DND-41 (cell line): Measurements from ENCODE around the gene FCER1G.

ENCODE experiments used
- ATAC-seq: fragments of 200-7000 bp; cut with Tn5 transposase; 3 replicates; pipeline ENCODE4 v1.9.1; 2021; ENCODE audit warnings: low read depth; ENCODE audit not compliant: insufficient read depth
- DNase-seq: peaks from one replicate; pipeline ENCODE4 v3.0.0-alpha.2; 2020
- H2AFZ ChIP-seq: 2 replicates; pipeline ENCODE4 v1.6.0; 2012; ENCODE audit warnings: low read depth, low read length
- H3K27ac ChIP-seq: 2 replicates; pipeline ENCODE4 v1.5.1; 2012; ENCODE audit warnings: low read length, inconsistent platforms
- H3K27me3 ChIP-seq: fragments of 200-600 bp; sonication (generic); 2 replicates; pipeline ENCODE4 v1.6.0; 2012; ENCODE audit warnings: low read length, mild to moderate bottlenecking, inconsistent platforms; ENCODE audit not compliant: insufficient read depth, poor library complexity
- H3K36me3 ChIP-seq: 2 replicates; pipeline ENCODE4 v1.5.1; 2012; ENCODE audit warnings: low read length, inconsistent platforms; ENCODE audit not compliant: insufficient read depth
- H3K4me1 ChIP-seq: 2 replicates; pipeline ENCODE4 v1.5.1; 2012; ENCODE audit warnings: mild to moderate bottlenecking, low read length; ENCODE audit not compliant: insufficient read depth
- H3K4me2 ChIP-seq: 2 replicates; pipeline ENCODE4 v1.6.0; 2012; ENCODE audit warnings: mild to moderate bottlenecking, moderate library complexity, low read length, inconsistent platforms; ENCODE audit not compliant: insufficient read depth
- H3K4me3 ChIP-seq, 2 experiments: fragments of 200-600 bp in 1 of 2; shearing (Covaris generic) in 1 of 2; 2 replicates each; pipeline ENCODE4 v1.5.1; 2012 to 2016; ENCODE audit warnings: inconsistent platforms in 2 of 2, low read length in 2 of 2, mild to moderate bottlenecking in 2 of 2, low read depth in 1 of 2, moderate library complexity in 1 of 2
- H3K79me2 ChIP-seq: 2 replicates; pipeline ENCODE4 v1.6.0; 2012; ENCODE audit warnings: low read length, inconsistent platforms; ENCODE audit not compliant: insufficient read depth
- H3K9ac ChIP-seq: 2 replicates; pipeline ENCODE4 v1.6.0; 2012; ENCODE audit warnings: low read depth, mild to moderate bottlenecking, inconsistent platforms, low read length, moderate library complexity
- H3K9me3 ChIP-seq: 2 replicates; pipeline ENCODE4 v1.5.1; 2012; ENCODE audit warnings: low read length, moderate library complexity, mild to moderate bottlenecking, inconsistent platforms; ENCODE audit not compliant: insufficient read depth, severe bottlenecking
- H4K20me1 ChIP-seq: 2 replicates; pipeline ENCODE4 v1.6.0; 2012; ENCODE audit warnings: low read length; ENCODE audit not compliant: insufficient read depth
- CTCF ChIP-seq: IDR thresholded peaks from 2 replicates; pipeline ENCODE4 v1.5.1; 2012; ENCODE audit warnings: borderline replicate concordance, low read length, moderate library complexity, mild to moderate bottlenecking; ENCODE audit not compliant: poor library complexity, severe bottlenecking; ENCODE audit errors: extremely low read depth
- EZH2 ChIP-seq: IDR thresholded peaks from 3 replicates; pipeline ENCODE4 v1.6.1; 2012; ENCODE audit warnings: borderline replicate concordance, low read depth, mild to moderate bottlenecking, moderate library complexity, low read length, inconsistent platforms; ENCODE audit not compliant: severe bottlenecking

Gene FCER1G

GRCh38 chr1:161192476-161193465 is 22.3 kb upstream of the FCER1G start:
- H3K27ac ChIP-seq = no peak overlapping the region
- ATAC-seq (peak; percentile 96), DNase-seq (peak; percentile 76)
- no peak overlapping the region for H3K4me2 ChIP-seq
- H3K27me3 ChIP-seq = no peaks in the 10 kb centered on the region
- H4K20me1 ChIP-seq = no peaks in the 10 kb centered on the region
- no peak overlapping the region for H3K9ac ChIP-seq
- H3K4me3 ChIP-seq = no peak overlapping the region
- no peaks in the 10 kb centered on the region for H3K36me3 ChIP-seq
- no peaks in the 10 kb centered on the region for H3K79me2 ChIP-seq
- H3K9me3 ChIP-seq = no peaks in the 10 kb centered on the region
- TF ChIP-seq EZH2 = no peak
- peak; percentile 96 for TF ChIP-seq CTCF
- H3K4me1 ChIP-seq = peaks cover 3% of the 10 kb centered on the region; the same call in 1 of the 2 replicates
- H2AFZ ChIP-seq = peak overlapping the region; percentile 58

- H3K36me3 ChIP-seq = no peaks in the 10 kb centered on the region
- TF ChIP-seq EZH2 = no peak
- no peak for TF ChIP-seq CTCF
- DNase-seq (no peak), ATAC-seq (no peak)
- H3K4me1 ChIP-seq = peaks cover 3% of the 10 kb centered on the region; the same call in 1 of the 2 replicates
- no peak overlapping the region for H3K27ac ChIP-seq
- H3K4me2 ChIP-seq = no peak overlapping the region
- H3K27me3 ChIP-seq = no peaks in the 10 kb centered on the region
- H3K9ac ChIP-seq = no peak overlapping the region
- H3K9me3 ChIP-seq = no peaks in the 10 kb centered on the region
- H3K4me3 ChIP-seq = no peak overlapping the region
- H3K79me2 ChIP-seq = no peaks in the 10 kb centered on the region
- H2AFZ ChIP-seq = no peak overlapping the region
- no peaks in the 10 kb centered on the region for H4K20me1 ChIP-seq
Observed at GRCh38 chr1:161193561-161194235, 21.4 kb upstream of the FCER1G start.

- H4K20me1 ChIP-seq = no peaks in the 10 kb centered on the region
- no peak overlapping the region for H3K4me2 ChIP-seq
- H3K27ac ChIP-seq = no peak overlapping the region
- peaks cover 3% of the 10 kb centered on the region; the same call in 1 of the 2 replicates for H3K4me1 ChIP-seq
- DNase-seq (no peak), ATAC-seq (no peak)
- no peaks in the 10 kb centered on the region for H3K36me3 ChIP-seq
- H3K4me3 ChIP-seq = no peak overlapping the region
- H3K27me3 ChIP-seq = no peaks in the 10 kb centered on the region
- no peak overlapping the region for H3K9ac ChIP-seq
- TF ChIP-seq CTCF (no peak), EZH2 (no peak)
- H3K79me2 ChIP-seq = no peaks in the 10 kb centered on the region
- no peaks in the 10 kb centered on the region for H3K9me3 ChIP-seq
- no peak overlapping the region for H2AFZ ChIP-seq
Observed at GRCh38 chr1:161195171-161195570, 19.9 kb upstream of the FCER1G start.
